Measurements from ENCODE around the gene C16orf86.
A peak's percentile ranks its signal among the peaks of the same experiment; 100 is the strongest.

The C16orf86 gene

GRCh38 chr16:67649494-67649931, 17.1 kb upstream of the C16orf86 start:
- no peak overlapping the region for H2AFZ ChIP-seq (ENCODE audit: insufficient read depth, low read length, poor library complexity)
- WGBS (ENCODE audit: extremely low coverage, insufficient coverage, insufficient read length): no CpG with 5 or more reads among the region's 34 CpGs
- no peak overlapping the region for H3K14ac ChIP-seq (ENCODE audit: low read length)
- no peaks in the 10 kb centered on the region for H3K79me1 ChIP-seq (ENCODE audit: low read length)
- H4K12ac ChIP-seq (ENCODE audit: low read depth, low read length): no peak overlapping the region
- H4K8ac ChIP-seq (ENCODE audit: low read depth, low read length): no peak overlapping the region
- H3K27ac ChIP-seq (ENCODE audit: low read depth, low read length): no peak overlapping the region
- no peak overlapping the region for H4K91ac ChIP-seq (ENCODE audit: low read depth, low read length)
- no peak overlapping the region for H3K9ac ChIP-seq (ENCODE audit: low read length)
- no peak overlapping the region for H3K4ac ChIP-seq (ENCODE audit: low read depth, low read length)
- peaks cover 8 to 11% of the 10 kb centered on the region in 2 experiments for H3K4me1 ChIP-seq (ENCODE audit: control insufficient read depth in 1 of 2, insufficient read depth in 2 of 2, low read length in 2 of 2)
- H3K4me3 ChIP-seq (ENCODE audit: low read depth, low read length): no peak overlapping the region
- H3K18ac ChIP-seq (ENCODE audit: low read length): no peak overlapping the region
- no peak overlapping the region for H3K4me2 ChIP-seq (ENCODE audit: low read length)
- H2BK12ac ChIP-seq (ENCODE audit: low read length): no peak overlapping the region
- no peaks in the 10 kb centered on the region for H3K27me3 ChIP-seq (ENCODE audit: insufficient read depth, low read length)
- H2AK5ac ChIP-seq (ENCODE audit: low read length): no peak overlapping the region
- no peaks in the 10 kb centered on the region for H3K36me3 ChIP-seq (ENCODE audit: control insufficient read depth in 1 of 2, insufficient read depth in 2 of 2, low read length in 2 of 2)
- peak; percentile 72 to 82 for DNase-seq
- H3K23ac ChIP-seq (ENCODE audit: low read length): no peak overlapping the region
- H2BK120ac ChIP-seq (ENCODE audit: insufficient read depth, low read length, poor library complexity): no peak overlapping the region
- H3K79me2 ChIP-seq (ENCODE audit: control insufficient read depth, insufficient read depth, low read length, poor library complexity): no peaks in the 10 kb centered on the region
- peaks cover 9% of the 10 kb centered on the region for H3K9me3 ChIP-seq (ENCODE audit: insufficient read depth, low read depth, low read length)
- no peak overlapping the region for H2BK5ac ChIP-seq (ENCODE audit: low read depth, low read length, poor library complexity)

GRCh38 chr16:67650023-67650422, 16.6 kb upstream of the C16orf86 start:
- H2AK5ac ChIP-seq (ENCODE audit: low read length): no peak overlapping the region
- H3K4me2 ChIP-seq (ENCODE audit: low read length): no peak overlapping the region
- no peaks in the 10 kb centered on the region for H3K79me1 ChIP-seq (ENCODE audit: low read length)
- H2AFZ ChIP-seq (ENCODE audit: insufficient read depth, low read length, poor library complexity): no peak overlapping the region
- no peak overlapping the region for H2BK120ac ChIP-seq (ENCODE audit: insufficient read depth, low read length, poor library complexity)
- no CpG with 5 or more reads among the region's 8 CpGs for WGBS (ENCODE audit: extremely low coverage, insufficient coverage, insufficient read length)
- no peak for DNase-seq
- no peak overlapping the region for H3K18ac ChIP-seq (ENCODE audit: low read length)
- H4K12ac ChIP-seq (ENCODE audit: low read depth, low read length): no peak overlapping the region
- no peak overlapping the region for H4K91ac ChIP-seq (ENCODE audit: low read depth, low read length)
- no peak overlapping the region for H3K23ac ChIP-seq (ENCODE audit: low read length)
- no peak overlapping the region for H2BK12ac ChIP-seq (ENCODE audit: low read length)
- no peak overlapping the region for H3K14ac ChIP-seq (ENCODE audit: low read length)
- no peak overlapping the region for H3K4ac ChIP-seq (ENCODE audit: low read depth, low read length)
- H3K9ac ChIP-seq (ENCODE audit: low read length): no peak overlapping the region
- no peaks in the 10 kb centered on the region for H3K79me2 ChIP-seq (ENCODE audit: control insufficient read depth, insufficient read depth, low read length, poor library complexity)
- no peaks in the 10 kb centered on the region for H3K27me3 ChIP-seq (ENCODE audit: insufficient read depth, low read length)
- H4K8ac ChIP-seq (ENCODE audit: low read depth, low read length): no peak overlapping the region
- H3K4me3 ChIP-seq (ENCODE audit: low read depth, low read length): no peak overlapping the region
- peaks cover 9% of the 10 kb centered on the region for H3K9me3 ChIP-seq (ENCODE audit: insufficient read depth, low read depth, low read length)
- H2BK5ac ChIP-seq (ENCODE audit: low read depth, low read length, poor library complexity): no peak overlapping the region
- H3K36me3 ChIP-seq (ENCODE audit: control insufficient read depth in 1 of 2, insufficient read depth in 2 of 2, low read length in 2 of 2): no peaks in the 10 kb centered on the region
- H3K4me1 ChIP-seq (ENCODE audit: control insufficient read depth in 1 of 2, insufficient read depth in 2 of 2, low read length in 2 of 2): peaks cover 7 to 10% of the 10 kb centered on the region in 2 experiments
- no peak overlapping the region for H3K27ac ChIP-seq (ENCODE audit: low read depth, low read length)

- Histone ChIP-seq H3K27me3 (ENCODE audit: insufficient read depth, low read length) (no peaks in the 10 kb centered on the region), H3K23ac (ENCODE audit: low read length) (no peak overlapping the region), H3K79me1 (ENCODE audit: low read length) (no peaks in the 10 kb centered on the region), H3K4me1 (ENCODE audit: control insufficient read depth in 1 of 2, insufficient read depth in 2 of 2, low read length in 2 of 2) (peaks cover 7 to 10% of the 10 kb centered on the region in 2 experiments), H3K27ac (ENCODE audit: low read depth, low read length) (no peak overlapping the region), H2AFZ (ENCODE audit: insufficient read depth, low read length, poor library complexity) (no peak overlapping the region), H2AK5ac (ENCODE audit: low read length) (no peak overlapping the region), H2BK5ac (ENCODE audit: low read depth, low read length, poor library complexity) (no peak overlapping the region), H3K9me3 (ENCODE audit: insufficient read depth, low read depth, low read length) (peaks cover 9% of the 10 kb centered on the region), H2BK120ac (ENCODE audit: insufficient read depth, low read length, poor library complexity) (no peak overlapping the region), H3K9ac (ENCODE audit: low read length) (no peak overlapping the region), H4K8ac (ENCODE audit: low read depth, low read length) (no peak overlapping the region), H3K4me3 (ENCODE audit: low read depth, low read length) (no peak overlapping the region), H4K12ac (ENCODE audit: low read depth, low read length) (no peak overlapping the region), H3K4me2 (ENCODE audit: low read length) (no peak overlapping the region), H3K4ac (ENCODE audit: low read depth, low read length) (no peak overlapping the region), H3K14ac (ENCODE audit: low read length) (no peak overlapping the region), H3K36me3 (ENCODE audit: control insufficient read depth in 1 of 2, insufficient read depth in 2 of 2, low read length in 2 of 2) (no peaks in the 10 kb centered on the region), H3K79me2 (ENCODE audit: control insufficient read depth, insufficient read depth, low read length, poor library complexity) (no peaks in the 10 kb centered on the region), H2BK12ac (ENCODE audit: low read length) (no peak overlapping the region), H3K18ac (ENCODE audit: low read length) (no peak overlapping the region), H4K91ac (ENCODE audit: low read depth, low read length) (no peak overlapping the region)
- no peak for DNase-seq
- no CpG with 5 or more reads among the region's 7 CpGs for WGBS (ENCODE audit: extremely low coverage, insufficient coverage, insufficient read length)
Observed at GRCh38 chr16:67651039-67651438, 15.6 kb upstream of the C16orf86 start.

GRCh38 chr16:67651847-67652246, 14.8 kb upstream of the C16orf86 start:
- H3K79me2 ChIP-seq (ENCODE audit: control insufficient read depth, insufficient read depth, low read length, poor library complexity): no peaks in the 10 kb centered on the region
- no peak overlapping the region for H2BK12ac ChIP-seq (ENCODE audit: low read length)
- WGBS (ENCODE audit: extremely low coverage, insufficient coverage, insufficient read length): no CpG with 5 or more reads among the region's 4 CpGs
- no peaks in the 10 kb centered on the region for H3K27me3 ChIP-seq (ENCODE audit: insufficient read depth, low read length)
- H3K9ac ChIP-seq (ENCODE audit: low read length): no peak overlapping the region
- H3K4me1 ChIP-seq (ENCODE audit: control insufficient read depth in 1 of 2, insufficient read depth in 2 of 2, low read length in 2 of 2): peaks cover 7 to 10% of the 10 kb centered on the region in 2 experiments
- H4K12ac ChIP-seq (ENCODE audit: low read depth, low read length): no peak overlapping the region
- H3K4me2 ChIP-seq (ENCODE audit: low read length): no peak overlapping the region
- H3K23ac ChIP-seq (ENCODE audit: low read length): no peak overlapping the region
- no peak overlapping the region for H2BK5ac ChIP-seq (ENCODE audit: low read depth, low read length, poor library complexity)
- no peak overlapping the region for H3K14ac ChIP-seq (ENCODE audit: low read length)
- H3K18ac ChIP-seq (ENCODE audit: low read length): no peak overlapping the region
- H3K9me3 ChIP-seq (ENCODE audit: insufficient read depth, low read depth, low read length): peaks cover 9% of the 10 kb centered on the region
- H2BK120ac ChIP-seq (ENCODE audit: insufficient read depth, low read length, poor library complexity): no peak overlapping the region
- H3K79me1 ChIP-seq (ENCODE audit: low read length): no peaks in the 10 kb centered on the region
- H3K4ac ChIP-seq (ENCODE audit: low read depth, low read length): no peak overlapping the region
- no peak overlapping the region for H2AFZ ChIP-seq (ENCODE audit: insufficient read depth, low read length, poor library complexity)
- no peak for DNase-seq
- no peak overlapping the region for H4K91ac ChIP-seq (ENCODE audit: low read depth, low read length)
- no peak overlapping the region for H2AK5ac ChIP-seq (ENCODE audit: low read length)
- H3K27ac ChIP-seq (ENCODE audit: low read depth, low read length): no peak overlapping the region
- H3K36me3 ChIP-seq (ENCODE audit: control insufficient read depth in 1 of 2, insufficient read depth in 2 of 2, low read length in 2 of 2): peaks cover 0 to 1% of the 10 kb centered on the region in 2 experiments
- H3K4me3 ChIP-seq (ENCODE audit: low read depth, low read length): no peak overlapping the region
- no peak overlapping the region for H4K8ac ChIP-seq (ENCODE audit: low read depth, low read length)
